ENCODE results near the gene ZFP69B. TPM values are rescaled to one million over a fixed set of nuclear protein-coding genes. Genes with fewer than 3 reads are reported as not detected.
A peak's percentile ranks its signal among the peaks of the same experiment; 100 is the strongest.

Gene ZFP69B
- total RNA-seq, 6 experiments from 2014 or later = 3.2 to 4.3 (median 3.7) TPM

- no peak overlapping the region for H3K4me3 Mint-ChIP-seq
- H3K27me3 Mint-ChIP-seq (ENCODE audit: insufficient read depth) = 0 out of 2 replicates have a peak, but pooled peaks cover 1% of the 10 kb centered on the region
- peaks cover 86% of the 10 kb centered on the region for H3K36me3 Mint-ChIP-seq (ENCODE audit: low read depth)
- TF ChIP-seq CTCF (IDR thresholded peaks at IDR 0.05) = no peak
- no peaks in the 10 kb centered on the region for H3K4me1 Mint-ChIP-seq (ENCODE audit: low read depth)
- no peak for DNase-seq
- H3K27ac Mint-ChIP-seq = no peak overlapping the region
- peaks cover 100% of the 10 kb centered on the region for H3K9me3 Mint-ChIP-seq
These were observed 12.8 kb downstream of the ZFP69B start for GRCh38 chr1:40462956-40463590.

- TF ChIP-seq CTCF (IDR thresholded peaks at IDR 0.05) = no peak
These were observed 19.1 kb downstream of the ZFP69B start for GRCh38 chr1:40469327-40469726.

GRCh38 chr1:40475268-40475667, 25.0 kb downstream of the ZFP69B start:
- Mint-ChIP-seq H3K4me1 (ENCODE audit: low read depth) (peaks cover 8% of the 10 kb centered on the region; the same call in 1 of the 2 replicates), H3K9me3 (peaks cover 90% of the 10 kb centered on the region), H3K27me3 (ENCODE audit: insufficient read depth) (peaks cover 11% of the 10 kb centered on the region), H3K4me3 (no peak overlapping the region), H3K27ac (no peak overlapping the region), H3K36me3 (ENCODE audit: low read depth) (peaks cover 53% of the 10 kb centered on the region)
- TF ChIP-seq CTCF (IDR thresholded peaks at IDR 0.05) = no peak
- DNase-seq = no peak

More at GRCh38 chr1:40469327-40469726, 19.1 kb downstream of the ZFP69B start:
- Mint-ChIP-seq H3K9me3 (peaks cover 100% of the 10 kb centered on the region), H3K4me1 (ENCODE audit: low read depth) (no peaks in the 10 kb centered on the region), H3K27me3 (ENCODE audit: insufficient read depth) (no peaks in the 10 kb centered on the region), H3K4me3 (no peak overlapping the region), H3K27ac (no peak overlapping the region), H3K36me3 (ENCODE audit: low read depth) (peaks cover 76% of the 10 kb centered on the region)
- no peak for DNase-seq

GRCh38 chr1:40476924-40477677, 26.8 kb downstream of the ZFP69B start, which contains the start of gene ZFP69:
ZFP69 (plus strand) TSS chr1:40477290; CDS start chr1:40479362, 2,072 bp downstream.
- peak within 1 kb of the TSS; percentile 25; the same call in 1 of the 2 replicates for H3K27ac Mint-ChIP-seq
- H3K27me3 Mint-ChIP-seq (ENCODE audit: insufficient read depth) = peaks cover 11% of the 10 kb centered on the region
- peaks cover 86% of the 10 kb centered on the region for H3K9me3 Mint-ChIP-seq
- H3K4me3 Mint-ChIP-seq = peak within 1 kb of the TSS; percentile 85
- no peak for TF ChIP-seq CTCF (IDR thresholded peaks at IDR 0.05)
- no peak for DNase-seq
- H3K4me1 Mint-ChIP-seq (ENCODE audit: low read depth) = peaks cover 8% of the 10 kb centered on the region; the same call in 1 of the 2 replicates
- H3K36me3 Mint-ChIP-seq (ENCODE audit: low read depth) = peaks cover 61% of the 10 kb centered on the region

- Mint-ChIP-seq H3K27me3 (ENCODE audit: insufficient read depth) (peaks cover 11% of the 10 kb centered on the region), H3K36me3 (ENCODE audit: low read depth) (peaks cover 64% of the 10 kb centered on the region), H3K9me3 (peaks cover 86% of the 10 kb centered on the region), H3K4me3 (peak overlapping the region; percentile 85), H3K27ac (no peak overlapping the region), H3K4me1 (ENCODE audit: low read depth) (peaks cover 8% of the 10 kb centered on the region; the same call in 1 of the 2 replicates)
- no peak for TF ChIP-seq CTCF (IDR thresholded peaks at IDR 0.05)
- DNase-seq = no peak
These were observed 27.4 kb downstream of the ZFP69B start for GRCh38 chr1:40477678-40478053.
